Measurements from ENCODE around the gene NR2C2.
A peak's percentile ranks its signal among the peaks of the same experiment; 100 is the strongest.
"Not testable (repeated sequence)": the region's sequence is repeated elsewhere in the genome, so short reads cannot be mapped to it uniquely, and the experiment has no call there.

The NR2C2 gene

GRCh38 chr3:14947100-14947885 is at the start of gene NR2C2:
TSS of gene NR2C2 (plus strand) at chr3:14947583. CDS start at chr3:15003915, 56,332 bp downstream.
- DNase-seq (ENCODE audit: low read depth in 2 of 2), result peak; percentile 79 to 83

GRCh38 chr3:14898929-14899328 is 48.5 kb upstream of the NR2C2 start:
- DNase-seq (ENCODE audit: low read depth in 2 of 2), result no peak

GRCh38 chr3:14899993-14900618 is 47.3 kb upstream of the NR2C2 start:
- DNase-seq (ENCODE audit: low read depth in 2 of 2), result no peak

GRCh38 chr3:14900881-14901873 is 46.2 kb upstream of the NR2C2 start:
- DNase-seq (ENCODE audit: low read depth in 2 of 2), result no peak

- DNase-seq (ENCODE audit: low read depth in 2 of 2), result no peak
Measured at GRCh38 chr3:14902719-14903118, 44.7 kb upstream of the NR2C2 start.

GRCh38 chr3:14903501-14903900 is 43.9 kb upstream of the NR2C2 start:
- not testable (repeated sequence) for DNase-seq (ENCODE audit: low read depth in 2 of 2)

GRCh38 chr3:14905055-14905657 is 42.2 kb upstream of the NR2C2 start:
- DNase-seq (ENCODE audit: low read depth in 2 of 2), result no peak

- no peak for DNase-seq (ENCODE audit: low read depth in 2 of 2)
Measured at GRCh38 chr3:14906355-14906971, 40.9 kb upstream of the NR2C2 start.

- no peak for DNase-seq (ENCODE audit: low read depth in 2 of 2)
Measured at GRCh38 chr3:14907043-14907966, 40.1 kb upstream of the NR2C2 start.

DNA sequence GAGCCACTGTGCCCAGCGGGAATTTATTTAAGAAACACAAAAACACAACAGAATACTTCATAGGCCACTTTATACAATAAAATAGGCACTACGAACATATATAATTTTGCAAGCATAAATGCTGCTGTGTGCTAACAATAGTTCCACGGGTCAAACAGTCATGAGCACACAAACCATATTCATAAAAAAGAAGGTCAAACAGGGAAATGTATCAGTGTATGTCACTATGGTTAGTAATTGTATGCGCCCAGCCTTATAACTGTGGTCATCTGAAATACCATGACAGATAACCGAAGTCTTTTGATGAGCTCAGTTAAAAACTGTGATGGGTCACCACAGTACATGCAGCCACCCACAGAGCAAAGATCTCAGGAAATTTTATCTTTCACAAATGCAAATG is 38.1 kb upstream of the NR2C2 start:
- DNase-seq (ENCODE audit: low read depth in 2 of 2), result no peak

- no peak for DNase-seq (ENCODE audit: low read depth in 2 of 2)
Measured at GRCh38 chr3:14911651-14912050, 35.7 kb upstream of the NR2C2 start.

- no peak for DNase-seq (ENCODE audit: low read depth in 2 of 2)
Measured at GRCh38 chr3:14913071-14913925, 34.1 kb upstream of the NR2C2 start.

DNA sequence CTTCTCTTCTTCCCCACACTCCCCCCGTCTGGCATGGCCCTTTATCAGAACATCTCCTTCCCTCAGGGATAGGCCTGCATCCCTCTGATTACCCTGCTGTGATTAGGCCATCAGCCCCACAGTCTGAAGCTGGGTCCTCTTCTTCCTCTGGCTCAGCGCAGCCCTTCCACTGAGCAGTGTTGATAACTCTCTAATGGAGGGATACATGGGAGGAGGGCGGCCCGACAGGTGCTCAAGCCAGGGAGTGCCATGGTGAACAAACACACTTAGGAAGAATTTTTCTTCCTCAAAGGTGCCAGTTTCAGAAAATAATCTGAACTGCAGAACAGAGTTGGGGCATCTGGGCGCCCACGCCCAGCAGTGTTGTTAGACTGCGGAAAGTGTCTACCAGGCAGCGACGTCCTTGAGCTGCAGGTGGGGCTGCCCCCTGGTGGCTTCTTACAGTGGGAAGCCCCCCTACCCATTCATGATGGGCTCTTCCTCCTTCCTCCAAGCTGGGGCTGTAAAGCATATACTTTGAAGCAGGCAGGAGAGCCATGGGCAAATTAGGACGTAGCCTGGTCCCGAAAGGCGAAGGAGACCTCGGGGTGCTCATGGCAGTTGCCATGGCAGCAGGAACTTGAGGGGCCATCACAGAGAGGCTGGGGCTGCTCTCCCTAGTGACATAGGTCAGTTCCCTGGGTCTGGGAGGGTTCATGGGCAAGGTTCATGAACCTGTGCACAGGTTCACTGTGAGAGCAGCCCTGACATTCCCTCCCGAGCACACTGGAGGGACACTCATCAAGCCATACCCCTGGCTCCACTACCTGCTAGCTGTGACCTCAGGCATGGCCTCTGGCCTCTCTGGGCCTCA is 33.2 kb upstream of the NR2C2 start:
- no peak for DNase-seq (ENCODE audit: low read depth in 2 of 2)

DNA sequence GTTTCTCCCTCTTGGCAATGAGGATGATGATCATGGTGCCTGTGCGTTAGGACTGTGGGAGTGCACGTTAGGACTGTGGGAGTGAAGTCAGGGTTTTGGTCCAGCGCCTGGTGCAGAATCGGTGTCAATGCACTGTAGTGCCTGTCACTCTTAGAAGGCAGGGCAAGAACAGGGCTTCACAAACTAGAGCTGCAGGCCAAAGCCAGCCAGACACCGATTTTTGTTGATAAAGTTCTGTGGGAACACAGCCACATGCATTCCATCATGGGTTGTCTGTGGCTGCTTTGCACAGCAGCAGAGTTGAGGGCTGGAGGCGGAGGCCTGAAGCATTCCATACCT is 32.6 kb upstream of the NR2C2 start:
- DNase-seq (ENCODE audit: low read depth in 2 of 2), result no peak

DNA sequence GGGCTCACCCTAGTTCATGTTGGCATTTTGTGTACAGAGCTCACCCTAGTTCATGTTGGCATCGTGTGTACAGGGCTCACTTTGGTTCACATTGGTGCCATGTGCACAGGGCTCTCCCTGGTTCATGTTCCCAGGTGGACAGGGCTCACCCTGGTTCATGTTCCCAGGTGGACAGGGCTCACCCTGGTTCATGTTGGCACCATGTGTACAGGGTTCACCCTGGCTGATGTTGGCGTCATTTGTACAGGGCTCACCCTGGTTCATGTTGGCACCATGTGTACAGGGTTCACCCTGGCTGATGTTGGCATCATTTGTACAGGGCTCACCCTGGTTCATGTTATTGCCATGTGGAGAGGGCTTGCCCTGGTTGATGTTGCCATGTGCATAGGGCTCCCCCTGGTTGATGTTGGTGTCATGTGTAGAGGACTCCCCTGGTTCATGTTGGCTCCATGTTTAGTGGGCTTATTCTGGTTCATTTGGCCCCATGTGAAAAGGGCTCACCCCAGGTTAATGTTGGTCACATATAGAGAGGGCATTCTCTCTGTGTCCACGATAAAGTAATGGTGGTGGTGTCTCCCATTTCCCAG is 31.7 kb upstream of the NR2C2 start:
- DNase-seq (ENCODE audit: low read depth in 2 of 2), result no peak

DNA sequence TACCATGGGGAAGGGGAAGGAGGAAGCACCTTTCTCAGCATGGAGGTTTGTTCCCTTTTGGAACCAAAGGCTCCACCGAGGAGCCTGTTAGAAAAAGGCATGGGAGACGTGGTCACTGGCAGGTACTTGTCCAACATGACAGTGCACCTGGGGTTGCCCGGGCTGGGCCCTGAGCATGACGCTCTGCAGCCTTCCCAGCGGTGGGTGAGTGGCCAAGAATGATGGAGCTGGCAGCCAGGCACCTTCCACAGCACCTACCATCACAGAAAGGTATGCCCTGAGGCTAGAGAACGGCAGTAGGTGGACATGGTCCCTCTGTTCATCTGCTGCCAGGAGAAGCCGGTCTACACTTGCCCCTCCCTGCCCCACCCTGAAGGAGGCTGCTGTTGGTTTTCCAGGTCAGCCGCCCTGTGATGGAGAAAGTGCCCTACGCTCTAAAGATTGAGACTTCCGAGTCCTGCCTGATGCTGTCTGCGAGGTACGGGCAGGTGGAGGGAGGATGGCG is 29.0 kb upstream of the NR2C2 start:
- no peak for DNase-seq (ENCODE audit: low read depth in 2 of 2)

DNA sequence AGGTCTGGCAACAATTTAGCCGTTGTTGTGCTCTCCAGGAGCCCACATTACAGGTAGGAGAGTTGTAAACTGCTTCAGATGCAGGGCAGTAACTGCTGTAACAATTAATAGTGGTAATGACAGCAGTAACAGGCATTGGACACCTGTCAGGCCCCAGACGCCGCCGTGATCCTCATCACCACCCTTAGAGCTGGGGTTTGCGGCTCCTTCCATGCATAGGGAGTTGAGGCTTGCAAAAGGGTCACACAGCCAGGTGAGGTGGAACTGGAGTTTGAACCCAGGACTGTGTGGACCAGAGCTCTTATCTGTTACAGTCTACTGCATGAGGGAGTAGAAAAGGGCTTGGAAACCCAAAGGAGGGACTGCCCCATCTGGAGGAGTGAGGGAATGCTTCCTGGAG is 26.8 kb upstream of the NR2C2 start:
- DNase-seq (ENCODE audit: low read depth in 2 of 2), result no peak

Measured in stimulated activated CD8-positive, alpha-beta memory T cell treated with anti-CD3 and anti-CD28 coated beads, Interleukin-15, amount 100 ng/mL, for 48 hours (primary cell).